Heart left ventricle (tissue), 16 donors: ENCODE measurements around the gene TIMM50. TPM values are rescaled to one million over a fixed set of nuclear protein-coding genes. Genes with fewer than 3 reads are reported as not detected.

Experiments
- ATAC-seq, 4 donors: fragments of 200-7000 bp; cut with Tn5 transposase; one replicate each; pipeline ENCODE4 v1.9.1; 2020 to 2022; ENCODE audit warnings: moderate library complexity in 4 of 4, mild to moderate bottlenecking in 3 of 4, moderate number of reproducible peaks in 1 of 4
- DNase-seq, 5 donors: peaks; one replicate each; pipeline ENCODE4 v3.0.0-alpha.2; 2020
- H3K27ac ChIP-seq, 12 donors: fragments of 200-600 bp; sonication (generic) in 4 of 12; one replicate each; pipeline versions ENCODE4 v1.5.0 to v1.8.0; 2016 to 2022; ENCODE audit warnings: mild to moderate bottlenecking in 2 of 12
- H3K27me3 ChIP-seq, 9 donors: fragments of 200-600 bp; sonication (generic) in 2 of 9; one replicate each; pipeline versions ENCODE4 v1.5.1 to v1.8.0; 2016 to 2022; ENCODE audit warnings: mild to moderate bottlenecking in 3 of 9
- H3K36me3 ChIP-seq, 9 donors: fragments of 200-600 bp; sonication (generic) in 2 of 9; one replicate each; pipeline versions ENCODE4 v1.5.0 to v1.8.0; 2018 to 2022; ENCODE audit warnings: mild to moderate bottlenecking in 2 of 9
- H3K4me1 ChIP-seq, 12 donors: fragments of 200-600 bp; sonication (generic) in 4 of 12; one replicate each; pipeline versions ENCODE4 v1.5.0 to v1.8.0; 2016 to 2022; ENCODE audit warnings: mild to moderate bottlenecking in 3 of 12
- H3K4me3 ChIP-seq, 12 donors: fragments of 200-600 bp; sonication (generic) in 4 of 12; one replicate each; pipeline versions ENCODE4 v1.5.0 to v1.8.0; 2017 to 2022; ENCODE audit warnings: mild to moderate bottlenecking in 9 of 12, moderate library complexity in 4 of 12
- H3K9me3 ChIP-seq, 12 donors: fragments of 200-600 bp; sonication (generic) in 4 of 12; one replicate each; pipeline versions ENCODE4 v1.5.0 to v1.8.0; 2016 to 2022; ENCODE audit warnings: mild to moderate bottlenecking in 1 of 12
- CTCF ChIP-seq, 12 donors: fragments of 200-600 bp; sonication (generic) in 4 of 12; IDR thresholded peaks; one replicate each; pipeline versions ENCODE4 v1.5.0 to v1.8.0; 2018 to 2022; ENCODE audit warnings: antibody characterized with exemption in 12 of 12, mild to moderate bottlenecking in 5 of 12
- POLR2A ChIP-seq, 2 donors: fragments of 450-650 bp; IDR thresholded peaks; one replicate each; pipeline ENCODE4 v1.6.1; 2017; ENCODE audit warnings: antibody characterized with exemption in 2 of 2, mild to moderate bottlenecking in 2 of 2, moderate library complexity in 2 of 2
- WGBS, 4 donors: extraction: QIAGEN DNeasy Blood & Tissue Kit in 2 of 4; methylation state at CpG; one replicate each; pipeline versions ENCODE4 v1.1.5 to v1.1.7; 2013 to 2018; 5-methylcytosine and 5-hydroxymethylcytosine counted together
- intact Hi-C, 10 donors: fragments of 100-400 bp; cut with DNase I; formaldehyde crosslinking; loops; one replicate each; pipeline versions ENCODE4 v1.11.1 to v1.14.2; 2022
- polyA plus RNA-seq, 2 donors: library from polyadenylated mRNA; stranded (reverse); fragments of 200-250 nt; gene quantifications; one replicate each; pipeline ENCODE4 v1.2.3, GENCODE V29; 2013
- total RNA-seq, 9 donors: library from RNA; depleted of rRNA in 2 of 9; stranded (reverse); fragments of >200 nt in 2 of 9; fragmentation: NEBNext Ultra II Directional in 3 of 9; extraction: Animal tissue kit (Norgen Biotek cat#: 25700) in 3 of 9; gene quantifications; one replicate each; pipeline versions ENCODE4 v1.1.0 to v1.2.4, GENCODE V29; 2016 to 2023
- donor health status: ischemic (EF 13 %, LVEDD 7.1; RV severe dilation, severe dysfunction).
- donor health status: healthy with polysubstance abuse.
- donor health status: DM: no; HTN: yes; CAD: no.
- donor health status: DM: no; HTN: no; CAD: no.
- donor health status: ischemic (EF 25% LVEDD 6.9; RV normal size, moderate dysfunction).
- donor health status: ischemic (EF 25% LVEDD 5.7; RV mildly dilated, moderate dysfunction).
- donor health status: healthy.
- donor health status: DM: yes; HTN: yes; CAD: no.
- donor health status: ischemic (EF 35%, LVEDD 5.7; RV mildly dilated, moderate dysfunction).
- donor health status: nonischemic (EF 11% LVEDD 7.7; RV severe dilation, severe dysfunction).
- donor health status: DM: yes; HTN: yes; CAD: no.
- donor health status: PGD.
- donor health status: ischemic (EF 29% LVEDD 5.4; RV normal size, mild dysfunction).
- donor health status: nonischemic (EF 23%, LVEDD 6.1; RV moderate dilation, normal function).

TIMM50 gene
- total and polyA plus RNA-seq, 11 donors, result 66.0 to 106 (median 77.5) TPM

GRCh38 chr19:39533003-39533512, 52.4 kb downstream of the TIMM50 start:
- no peaks in the 10 kb centered on the region for H3K36me3 ChIP-seq
- no peaks in the 10 kb centered on the region for H3K27me3 ChIP-seq
- peak in 1 of 4 donors; percentile 4 for ATAC-seq
- H3K27ac ChIP-seq, result peak overlapping the region in 5 of 12 donors; percentile 78 to 91 (median 88)
- peak overlapping the region in 11 of 12 donors; percentile 64 to 98 (median 81) for H3K4me3 ChIP-seq
- intact Hi-C loops, result loop anchor here (2.0 to 10.0 kb wide), 15 partner anchors 36 to 408 kb away; partner anchors contain the start of genes PAK4 (in 4 of the 10), MED29 (in 3 of the 10), PAF1 (in 3 of the 10) and SUPT5H (in 3 of the 10)
- DNase-seq, result no peak
- peaks cover 0 to 25% (median 16%) of the 10 kb centered on the region in 12 donors for H3K4me1 ChIP-seq
- 18 to 24% (median 21%) methylated on average over 12 of the region's 12 CpGs for WGBS, 4 donors
- TF ChIP-seq POLR2A (IDR thresholded peaks at IDR 0.05), result no peak
- peak in 3 of 12 donors; percentile 4 to 29 (median 4) for TF ChIP-seq CTCF (IDR thresholded peaks at IDR 0.05)
- no peaks in the 10 kb centered on the region for H3K9me3 ChIP-seq

- no peaks in the 10 kb centered on the region for H3K9me3 ChIP-seq
- intact Hi-C loops, result loop anchor here (2.0 to 10.0 kb wide), 15 partner anchors 36 to 409 kb away; partner anchors contain the start of genes PAK4 (in 4 of the 10), MED29 (in 3 of the 10), PAF1 (in 3 of the 10) and SUPT5H (in 3 of the 10)
- H3K27me3 ChIP-seq, result no peaks in the 10 kb centered on the region
- no peak overlapping the region for H3K27ac ChIP-seq
- no peak for DNase-seq
- no peak overlapping the region for H3K4me3 ChIP-seq
- peaks cover 0 to 32% (median 23%) of the 10 kb centered on the region in 12 donors for H3K4me1 ChIP-seq
- TF ChIP-seq CTCF (IDR thresholded peaks at IDR 0.05), result no peak
- no peak for TF ChIP-seq POLR2A (IDR thresholded peaks at IDR 0.05)
- no peak for ATAC-seq
- 65 to 76% (median 66%) methylated on average over 3 of the region's 3 CpGs for WGBS, 4 donors
- H3K36me3 ChIP-seq, result no peaks in the 10 kb centered on the region
Measured at GRCh38 chr19:39533791-39534190, 53.2 kb downstream of the TIMM50 start.

- DNase-seq (peak in 1 of 5 donors; percentile 16), ATAC-seq (no peak)
- WGBS, 4 donors, result 1 to 3% (median 2%) methylated on average over 10 of the region's 10 CpGs
- intact Hi-C loops, result loop anchor here in 8 of 10 donors (10.0 kb wide), 6 partner anchors 64 to 414 kb away; partner anchors contain the start of genes PAK4 (in 4 of the 8), MED29 (in 2 of the 8), PAF1 (in 2 of the 8) and SUPT5H (in 2 of the 8)
- Histone ChIP-seq H3K36me3 (no peaks in the 10 kb centered on the region), H3K27me3 (no peaks in the 10 kb centered on the region), H3K4me3 (peak overlapping the region; percentile 56 to 98 (median 81)), H3K4me1 (peaks cover 0 to 24% (median 18%) of the 10 kb centered on the region in 12 donors), H3K9me3 (no peaks in the 10 kb centered on the region), H3K27ac (peak overlapping the region; percentile 85 to 98 (median 94))
- TF ChIP-seq POLR2A (IDR thresholded peaks at IDR 0.05) (no peak), CTCF (IDR thresholded peaks at IDR 0.05) (no peak)
Measured at GRCh38 chr19:39539165-39539517, 58.5 kb downstream of the TIMM50 start.

GRCh38 chr19:39539518-39540332, 59.1 kb downstream of the TIMM50 start, which contains the start of gene EID2:
TSS of gene EID2 (minus strand) at chr19:39540161. CDS start at chr19:39540079, 82 bp downstream.
- Histone ChIP-seq H3K27ac (peak within 1 kb of the TSS; percentile 85 to 98 (median 94)), H3K4me3 (peak within 1 kb of the TSS; percentile 56 to 98 (median 81)), H3K27me3 (no peaks in the 10 kb centered on the region), H3K9me3 (no peaks in the 10 kb centered on the region), H3K4me1 (peaks cover 0 to 24% (median 18%) of the 10 kb centered on the region in 12 donors), H3K36me3 (no peaks in the 10 kb centered on the region)
- DNase-seq (peak; percentile 95 to 98 (median 97)), ATAC-seq (peak; percentile 94 to 99 (median 98))
- TF ChIP-seq POLR2A (IDR thresholded peaks at IDR 0.05) (peak in 1 of 2 donors; percentile 92), CTCF (IDR thresholded peaks at IDR 0.05) (peak; percentile 78 to 97 (median 85))
- intact Hi-C loops, result loop anchor here in 9 of 10 donors (2.0 to 10.0 kb wide), 9 partner anchors 65 to 415 kb away; partner anchors contain the start of genes PAK4 (in 5 of the 9), FBL (in 2 of the 9), MED29 (in 2 of the 9) and PAF1 (in 2 of the 9)
- WGBS, 4 donors, result 0 to 1% (median 0%) methylated on average over 47 to 84 of the region's 84 CpGs
